ENCODE results near the gene AREG. TPM values are rescaled to one million over a fixed set of nuclear protein-coding genes. Genes with fewer than 3 reads are reported as not detected.

Gene AREG
- total RNA-seq, 6 donors from 2014 or later: 13.6 to 54.7 (median 37.0) TPM

- ATAC-seq (ENCODE audit: low FRiP score in 2 of 2): no peak
- no peak for DNase-seq
- Histone ChIP-seq H3K36me3 (no peaks in the 10 kb centered on the region), H3K9me3 (no peaks in the 10 kb centered on the region), H3K4me1 (peaks cover 0 to 3% (median 0%) of the 10 kb centered on the region in 4 donors), H3K27ac (no peak overlapping the region), H3K27me3 (no peaks in the 10 kb centered on the region), H3K4me3 (no peak overlapping the region)
- 75 to 76% methylated on average over 10 of the region's 10 CpGs for WGBS, 2 donors
- TF ChIP-seq POLR2A (IDR thresholded peaks at IDR 0.05): no peak
- TF ChIP-seq, protein P1, sequence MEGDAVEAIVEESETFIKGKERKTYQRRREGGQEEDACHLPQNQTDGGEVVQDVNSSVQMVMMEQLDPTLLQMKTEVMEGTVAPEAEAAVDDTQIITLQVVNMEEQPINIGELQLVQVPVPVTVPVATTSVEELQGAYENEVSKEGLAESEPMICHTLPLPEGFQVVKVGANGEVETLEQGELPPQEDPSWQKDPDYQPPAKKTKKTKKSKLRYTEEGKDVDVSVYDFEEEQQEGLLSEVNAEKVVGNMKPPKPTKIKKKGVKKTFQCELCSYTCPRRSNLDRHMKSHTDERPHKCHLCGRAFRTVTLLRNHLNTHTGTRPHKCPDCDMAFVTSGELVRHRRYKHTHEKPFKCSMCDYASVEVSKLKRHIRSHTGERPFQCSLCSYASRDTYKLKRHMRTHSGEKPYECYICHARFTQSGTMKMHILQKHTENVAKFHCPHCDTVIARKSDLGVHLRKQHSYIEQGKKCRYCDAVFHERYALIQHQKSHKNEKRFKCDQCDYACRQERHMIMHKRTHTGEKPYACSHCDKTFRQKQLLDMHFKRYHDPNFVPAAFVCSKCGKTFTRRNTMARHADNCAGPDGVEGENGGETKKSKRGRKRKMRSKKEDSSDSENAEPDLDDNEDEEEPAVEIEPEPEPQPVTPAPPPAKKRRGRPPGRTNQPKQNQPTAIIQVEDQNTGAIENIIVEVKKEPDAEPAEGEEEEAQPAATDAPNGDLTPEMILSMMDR (IDR thresholded peaks at IDR 0.05): no peak
- no peak for TF ChIP-seq EP300 (IDR thresholded peaks at IDR 0.05)
- no peak for TF ChIP-seq POLR2AphosphoS5 (IDR thresholded peaks at IDR 0.05)
Measured at GRCh38 chr4:74400395-74400794, 44.5 kb upstream of the AREG start.

DNA sequence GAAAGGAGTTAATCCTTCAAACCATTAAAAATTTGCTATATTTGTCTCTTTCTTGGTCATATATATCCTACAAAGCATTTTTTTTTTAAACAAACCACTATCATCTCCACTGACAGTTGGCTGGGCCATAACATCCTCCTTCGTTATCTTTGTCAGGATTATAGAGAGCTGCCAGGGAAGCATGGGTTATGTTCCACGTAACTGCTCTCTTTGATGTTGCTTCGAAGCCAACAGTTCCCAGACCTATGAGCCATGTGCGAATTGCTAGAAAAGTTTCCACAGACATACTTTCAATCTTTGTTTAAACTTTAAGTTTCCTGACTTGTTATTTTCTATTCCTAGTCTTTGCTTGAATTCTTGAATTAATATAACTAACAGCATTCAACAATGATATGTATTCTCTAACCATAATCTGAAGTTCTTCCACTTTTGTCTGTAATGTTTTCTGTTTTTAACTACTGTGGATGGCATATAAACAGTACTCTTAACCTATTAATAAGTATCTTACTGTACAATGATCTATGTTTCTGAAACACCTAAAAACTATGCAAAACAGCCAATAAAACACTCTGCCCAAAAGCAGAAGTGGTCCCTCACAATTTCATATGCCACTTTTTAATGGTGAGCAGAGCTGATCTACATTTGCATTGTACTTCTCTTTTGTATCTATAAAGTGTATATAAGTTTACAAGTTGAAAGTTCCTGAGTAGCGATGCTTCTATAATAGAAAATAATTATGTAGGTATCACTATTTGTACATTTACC, 42.1 kb upstream of the AREG start:
- ATAC-seq (ENCODE audit: low FRiP score in 2 of 2) (no peak), DNase-seq (no peak)
- Histone ChIP-seq H3K36me3 (no peaks in the 10 kb centered on the region), H3K4me3 (no peak overlapping the region), H3K4me1 (peaks cover 0 to 1% (median 0%) of the 10 kb centered on the region in 4 donors), H3K27ac (no peak overlapping the region), H3K27me3 (no peaks in the 10 kb centered on the region), H3K9me3 (no peaks in the 10 kb centered on the region)
- 73 to 78% methylated on average over 5 of the region's 5 CpGs for WGBS, 2 donors
- TF ChIP-seq POLR2AphosphoS5 (IDR thresholded peaks at IDR 0.05): no peak
- no peak for TF ChIP-seq EP300 (IDR thresholded peaks at IDR 0.05)
- TF ChIP-seq POLR2A (IDR thresholded peaks at IDR 0.05): no peak
- TF ChIP-seq, protein P1 (IDR thresholded peaks at IDR 0.05): no peak

- no peak overlapping the region for H3K4me3 ChIP-seq
- H3K27ac ChIP-seq: no peak overlapping the region
- no peaks in the 10 kb centered on the region for H3K36me3 ChIP-seq
- no peaks in the 10 kb centered on the region for H3K4me1 ChIP-seq
- H3K9me3 ChIP-seq: no peaks in the 10 kb centered on the region
- H3K27me3 ChIP-seq: no peaks in the 10 kb centered on the region
- DNase-seq: no peak
- ATAC-seq (ENCODE audit: low FRiP score in 2 of 2): no peak
- TF ChIP-seq EP300 (IDR thresholded peaks at IDR 0.05) (no peak), POLR2AphosphoS5 (IDR thresholded peaks at IDR 0.05) (no peak), POLR2A (IDR thresholded peaks at IDR 0.05) (no peak)
- TF ChIP-seq, protein P1 (IDR thresholded peaks at IDR 0.05): no peak
Measured at GRCh38 chr4:74407891-74408290, 37.0 kb upstream of the AREG start.

DNA sequence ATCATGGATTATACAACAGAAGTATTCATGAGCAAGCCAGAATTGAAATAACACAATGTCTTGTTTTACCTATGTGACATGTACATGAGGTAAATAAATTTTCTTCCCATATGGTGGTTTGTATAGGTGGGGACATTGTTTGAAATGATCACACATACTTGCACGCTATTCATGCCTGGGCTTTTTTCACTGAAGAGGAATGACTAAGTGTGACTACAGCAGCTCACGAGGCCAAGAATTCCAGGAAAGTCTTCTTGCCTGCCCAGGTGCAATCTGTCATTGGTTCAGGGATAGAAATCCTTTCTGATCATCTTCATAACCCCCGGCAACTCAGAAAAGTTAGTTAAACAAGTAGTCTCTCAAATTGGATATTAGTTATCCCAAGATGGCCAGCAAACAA, 36.3 kb upstream of the AREG start:
- no peaks in the 10 kb centered on the region for H3K36me3 ChIP-seq
- no peak overlapping the region for H3K27ac ChIP-seq
- DNase-seq (no peak), ATAC-seq (ENCODE audit: low FRiP score in 2 of 2) (no peak)
- TF ChIP-seq POLR2AphosphoS5 (IDR thresholded peaks at IDR 0.05) (no peak), POLR2A (IDR thresholded peaks at IDR 0.05) (no peak), EP300 (IDR thresholded peaks at IDR 0.05) (no peak)
- TF ChIP-seq, protein P1 (IDR thresholded peaks at IDR 0.05): no peak
- no peaks in the 10 kb centered on the region for H3K9me3 ChIP-seq
- WGBS, 2 donors: 85 to 96% methylated on average over 3 of the region's 3 CpGs
- no peak overlapping the region for H3K4me3 ChIP-seq
- H3K27me3 ChIP-seq: no peaks in the 10 kb centered on the region
- no peaks in the 10 kb centered on the region for H3K4me1 ChIP-seq

DNA sequence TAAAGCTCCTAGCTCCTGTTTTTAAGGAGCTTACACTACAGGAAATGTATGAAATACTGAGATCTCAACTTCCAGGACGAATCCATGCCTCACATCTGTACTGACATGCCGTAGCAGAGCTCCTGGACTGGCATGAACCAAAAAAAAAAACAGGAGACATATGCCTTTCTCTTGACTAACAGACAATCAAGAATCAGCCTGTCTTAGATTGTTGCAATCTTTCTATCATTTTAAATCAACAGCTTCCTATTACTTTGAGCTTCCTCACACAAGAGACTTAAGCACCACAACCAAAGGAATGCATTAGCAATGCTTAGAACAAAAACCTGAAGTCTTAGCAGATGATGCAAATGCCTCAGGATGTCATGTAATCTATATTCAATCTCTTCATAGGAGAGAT, 34.7 kb upstream of the AREG start:
- no peaks in the 10 kb centered on the region for H3K4me1 ChIP-seq
- ATAC-seq (ENCODE audit: low FRiP score in 2 of 2): no peak
- 64 to 71% methylated on average over 2 of the region's 2 CpGs for WGBS, 2 donors
- H3K4me3 ChIP-seq: no peak overlapping the region
- no peaks in the 10 kb centered on the region for H3K36me3 ChIP-seq
- H3K27me3 ChIP-seq: no peaks in the 10 kb centered on the region
- no peak overlapping the region for H3K27ac ChIP-seq
- no peak for DNase-seq
- H3K9me3 ChIP-seq: no peaks in the 10 kb centered on the region
- TF ChIP-seq EP300 (IDR thresholded peaks at IDR 0.05) (no peak), POLR2A (IDR thresholded peaks at IDR 0.05) (no peak), POLR2AphosphoS5 (IDR thresholded peaks at IDR 0.05) (no peak)
- TF ChIP-seq, protein P1 (IDR thresholded peaks at IDR 0.05): no peak
